Measurements from ENCODE around the gene KAT6B.

DNA sequence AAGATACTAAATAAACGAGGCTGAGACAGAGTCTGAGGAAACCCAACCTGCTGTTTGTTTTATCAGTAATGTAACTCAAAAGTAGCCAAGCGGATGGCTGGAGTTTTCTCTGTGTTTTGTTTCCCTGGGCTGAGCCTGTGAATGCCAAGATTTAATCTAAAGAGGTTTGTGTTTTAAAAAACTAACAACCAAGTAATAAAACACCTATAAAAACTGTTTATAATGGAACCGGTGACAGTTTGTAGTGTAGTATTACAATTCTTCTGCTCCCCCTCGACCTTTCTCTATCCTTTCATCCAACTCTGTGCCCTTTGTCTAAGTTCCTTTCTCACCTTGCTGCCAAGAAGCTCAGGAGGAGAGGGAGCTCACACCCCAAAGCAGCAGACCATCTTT lies 2.6 kb upstream of the KAT6B start:
- TF ChIP-seq, protein P1, sequence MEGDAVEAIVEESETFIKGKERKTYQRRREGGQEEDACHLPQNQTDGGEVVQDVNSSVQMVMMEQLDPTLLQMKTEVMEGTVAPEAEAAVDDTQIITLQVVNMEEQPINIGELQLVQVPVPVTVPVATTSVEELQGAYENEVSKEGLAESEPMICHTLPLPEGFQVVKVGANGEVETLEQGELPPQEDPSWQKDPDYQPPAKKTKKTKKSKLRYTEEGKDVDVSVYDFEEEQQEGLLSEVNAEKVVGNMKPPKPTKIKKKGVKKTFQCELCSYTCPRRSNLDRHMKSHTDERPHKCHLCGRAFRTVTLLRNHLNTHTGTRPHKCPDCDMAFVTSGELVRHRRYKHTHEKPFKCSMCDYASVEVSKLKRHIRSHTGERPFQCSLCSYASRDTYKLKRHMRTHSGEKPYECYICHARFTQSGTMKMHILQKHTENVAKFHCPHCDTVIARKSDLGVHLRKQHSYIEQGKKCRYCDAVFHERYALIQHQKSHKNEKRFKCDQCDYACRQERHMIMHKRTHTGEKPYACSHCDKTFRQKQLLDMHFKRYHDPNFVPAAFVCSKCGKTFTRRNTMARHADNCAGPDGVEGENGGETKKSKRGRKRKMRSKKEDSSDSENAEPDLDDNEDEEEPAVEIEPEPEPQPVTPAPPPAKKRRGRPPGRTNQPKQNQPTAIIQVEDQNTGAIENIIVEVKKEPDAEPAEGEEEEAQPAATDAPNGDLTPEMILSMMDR (IDR thresholded peaks at IDR 0.05; ENCODE audit: poor library complexity, severe bottlenecking), result no peak
- TF ChIP-seq SMC3 (conservative IDR thresholded peaks at IDR 0.05; ENCODE audit: poor library complexity) (no peak), EZH2 (IDR thresholded peaks at IDR 0.05; ENCODE audit: borderline replicate concordance, insufficient read depth, low read length, poor library complexity, severe bottlenecking) (no peak), RAD21 (conservative IDR thresholded peaks at IDR 0.05) (no peak), POLR2AphosphoS5 (IDR thresholded peaks at IDR 0.05) (no peak), EP300 (conservative IDR thresholded peaks at IDR 0.05; ENCODE audit: poor library complexity, severe bottlenecking) (no peak)
